GM19238 (cell line): ENCODE results near the gene AVPR2.

ENCODE experiments used
- DNase-seq: peaks from one replicate; pipeline ENCODE4 v3.0.0; 2011; ENCODE audit warnings: low spot score; ENCODE audit not compliant: insufficient read length

Gene AVPR2

GRCh38 chrX:153870791-153871360 lies 33.6 kb upstream of the AVPR2 start:
- no peak for DNase-seq

GRCh38 chrX:153871451-153871850 lies 33.0 kb upstream of the AVPR2 start:
- no peak for DNase-seq

GRCh38 chrX:153871946-153872878 lies 32.3 kb upstream of the AVPR2 start:
- DNase-seq, result no peak

- DNase-seq, result no peak
Observed at GRCh38 chrX:153873282-153874084, 31.0 kb upstream of the AVPR2 start.

GRCh38 chrX:153874085-153874365 lies 30.4 kb upstream of the AVPR2 start:
- DNase-seq, result no peak

GRCh38 chrX:153874366-153875125 lies 29.9 kb upstream of the AVPR2 start:
- no peak for DNase-seq

GRCh38 chrX:153875391-153876111 lies 28.9 kb upstream of the AVPR2 start:
- DNase-seq, result peak; percentile 62

- no peak for DNase-seq
Observed at GRCh38 chrX:153876112-153876491, 28.4 kb upstream of the AVPR2 start.

GRCh38 chrX:153877571-153878261 lies 26.8 kb upstream of the AVPR2 start:
- no peak for DNase-seq

GRCh38 chrX:153878345-153878744 lies 26.1 kb upstream of the AVPR2 start:
- no peak for DNase-seq

- DNase-seq, result no peak
Observed at GRCh38 chrX:153878969-153879653, 25.4 kb upstream of the AVPR2 start.

- no peak for DNase-seq
Observed at GRCh38 chrX:153879741-153880439, 24.6 kb upstream of the AVPR2 start.

GRCh38 chrX:153880440-153880815 lies 24.0 kb upstream of the AVPR2 start:
- no peak for DNase-seq

GRCh38 chrX:153881281-153881680 lies 23.2 kb upstream of the AVPR2 start:
- no peak for DNase-seq

GRCh38 chrX:153882086-153882498 lies 22.4 kb upstream of the AVPR2 start:
- DNase-seq, result no peak

- DNase-seq, result no peak
Observed at GRCh38 chrX:153882557-153882956, 21.9 kb upstream of the AVPR2 start.

GRCh38 chrX:153883163-153883843 lies 21.2 kb upstream of the AVPR2 start:
- DNase-seq, result no peak

GRCh38 chrX:153884136-153884535 lies 20.3 kb upstream of the AVPR2 start:
- DNase-seq, result no peak

- no peak for DNase-seq
Observed at GRCh38 chrX:153884590-153884989, 19.9 kb upstream of the AVPR2 start.
